ENCODE results near the gene CTBS.

Gene CTBS

DNA sequence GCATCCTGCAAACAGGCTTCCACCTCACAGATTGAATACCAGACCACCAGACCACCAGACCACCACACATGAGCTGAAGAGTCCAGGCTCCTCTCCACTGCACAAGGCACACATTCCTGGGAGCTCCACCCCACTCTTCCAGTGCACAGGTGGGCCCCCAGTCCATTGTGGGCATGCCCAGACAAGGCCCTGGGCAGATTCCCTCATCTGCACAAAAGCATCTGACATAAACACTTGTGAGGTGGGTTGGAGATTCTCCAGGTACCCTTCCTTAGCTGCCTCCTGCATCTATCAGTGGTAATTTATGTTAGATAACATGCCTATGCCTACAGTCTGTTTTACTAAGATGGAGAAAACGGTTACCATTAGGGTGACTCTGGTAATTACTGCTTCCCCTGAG is 11.6 kb upstream of the CTBS start:
- TF ChIP-seq ZFX (IDR thresholded peaks at IDR 0.05; ENCODE audit: borderline replicate concordance), result no peak
- TF ChIP-seq, protein P1, sequence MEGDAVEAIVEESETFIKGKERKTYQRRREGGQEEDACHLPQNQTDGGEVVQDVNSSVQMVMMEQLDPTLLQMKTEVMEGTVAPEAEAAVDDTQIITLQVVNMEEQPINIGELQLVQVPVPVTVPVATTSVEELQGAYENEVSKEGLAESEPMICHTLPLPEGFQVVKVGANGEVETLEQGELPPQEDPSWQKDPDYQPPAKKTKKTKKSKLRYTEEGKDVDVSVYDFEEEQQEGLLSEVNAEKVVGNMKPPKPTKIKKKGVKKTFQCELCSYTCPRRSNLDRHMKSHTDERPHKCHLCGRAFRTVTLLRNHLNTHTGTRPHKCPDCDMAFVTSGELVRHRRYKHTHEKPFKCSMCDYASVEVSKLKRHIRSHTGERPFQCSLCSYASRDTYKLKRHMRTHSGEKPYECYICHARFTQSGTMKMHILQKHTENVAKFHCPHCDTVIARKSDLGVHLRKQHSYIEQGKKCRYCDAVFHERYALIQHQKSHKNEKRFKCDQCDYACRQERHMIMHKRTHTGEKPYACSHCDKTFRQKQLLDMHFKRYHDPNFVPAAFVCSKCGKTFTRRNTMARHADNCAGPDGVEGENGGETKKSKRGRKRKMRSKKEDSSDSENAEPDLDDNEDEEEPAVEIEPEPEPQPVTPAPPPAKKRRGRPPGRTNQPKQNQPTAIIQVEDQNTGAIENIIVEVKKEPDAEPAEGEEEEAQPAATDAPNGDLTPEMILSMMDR (IDR thresholded peaks at IDR 0.05), result no peak
- H3K27ac ChIP-seq, result no peak overlapping the region

DNA sequence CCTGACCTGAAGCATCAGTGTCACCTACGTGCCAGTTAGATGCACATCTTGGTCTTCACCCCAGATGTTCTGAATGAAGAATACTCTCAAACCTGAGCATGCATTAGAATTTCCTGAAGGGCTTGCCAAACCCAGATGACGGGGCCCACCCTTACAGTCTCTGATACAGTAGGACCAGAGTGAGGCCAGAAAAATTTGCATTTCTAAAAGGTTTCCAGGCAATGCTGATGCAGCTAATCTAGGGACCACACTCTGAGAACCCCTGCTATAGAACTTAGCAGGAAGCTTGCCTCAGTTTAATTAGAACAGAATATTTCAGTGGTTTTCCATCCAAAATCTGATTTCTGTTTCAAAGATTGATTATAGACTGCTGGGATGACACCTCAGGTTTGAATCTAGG is 9.9 kb upstream of the CTBS start:
- TF ChIP-seq, protein P1 (IDR thresholded peaks at IDR 0.05), result no peak
- TF ChIP-seq ZFX (IDR thresholded peaks at IDR 0.05; ENCODE audit: borderline replicate concordance), result no peak
- H3K27ac ChIP-seq, result peak overlapping the region; percentile 59; the same call in 1 of the 2 replicates

- TF ChIP-seq, protein P1 (IDR thresholded peaks at IDR 0.05), result no peak
- no peak for TF ChIP-seq ZFX (IDR thresholded peaks at IDR 0.05; ENCODE audit: borderline replicate concordance)
- H3K27ac ChIP-seq, result peak overlapping the region; percentile 59
Observed at GRCh38 chr1:84583648-84584047, 9.4 kb upstream of the CTBS start.

DNA sequence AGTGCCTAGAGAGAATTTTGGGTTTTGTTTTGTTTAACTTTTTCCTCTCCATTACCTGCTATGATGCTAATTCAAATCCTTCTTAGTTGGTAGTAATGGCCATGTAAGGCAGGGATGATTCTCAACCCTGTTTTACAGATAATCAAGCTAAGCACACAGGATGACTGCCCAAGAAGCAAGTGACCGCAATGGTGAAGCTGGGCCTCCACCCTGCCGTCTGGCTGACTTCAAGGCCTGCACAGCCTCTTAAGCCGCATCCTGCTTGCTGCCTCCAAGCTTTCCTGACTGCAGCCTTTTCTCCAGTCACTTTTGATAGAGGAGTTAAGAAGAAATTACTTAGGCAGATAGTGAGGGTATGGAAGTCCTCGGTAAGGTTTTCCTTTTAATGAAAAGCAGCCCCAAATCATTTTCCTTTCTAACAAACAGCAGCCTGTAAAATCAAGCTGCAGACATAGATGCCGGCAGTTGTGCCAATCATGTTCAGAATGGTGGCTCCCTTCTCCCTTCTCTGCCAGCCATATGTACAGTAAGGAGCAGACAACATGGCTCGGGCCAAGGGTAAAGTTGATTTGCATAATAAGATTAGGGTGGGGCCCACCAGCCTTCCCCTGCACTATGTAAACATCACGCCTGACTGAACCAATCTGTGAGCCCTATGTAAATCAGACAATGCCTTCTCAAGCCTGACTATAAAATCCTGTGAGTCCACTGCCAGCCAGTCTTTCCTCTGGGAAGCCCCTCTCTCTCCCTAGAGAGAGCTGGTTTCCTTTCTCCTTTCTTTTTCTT is 8.8 kb upstream of the CTBS start:
- TF ChIP-seq, protein P1 (IDR thresholded peaks at IDR 0.05), result no peak
- no peak for TF ChIP-seq ZFX (IDR thresholded peaks at IDR 0.05; ENCODE audit: borderline replicate concordance)
- H3K27ac ChIP-seq, result peak overlapping the region; percentile 59

GRCh38 chr1:84581648-84582047 is 7.4 kb upstream of the CTBS start:
- no peak overlapping the region for H3K27ac ChIP-seq
- TF ChIP-seq, protein P1 (IDR thresholded peaks at IDR 0.05), result no peak
- TF ChIP-seq ZFX (IDR thresholded peaks at IDR 0.05; ENCODE audit: borderline replicate concordance), result no peak

GRCh38 chr1:84574936-84575335 is 696 bp upstream of the CTBS start:
- H3K27ac ChIP-seq, result peak overlapping the region; percentile 92; the same call in 1 of the 2 replicates
- no peak for TF ChIP-seq ZFX (IDR thresholded peaks at IDR 0.05; ENCODE audit: borderline replicate concordance)
- TF ChIP-seq, protein P1 (IDR thresholded peaks at IDR 0.05), result no peak

- peak overlapping the region; percentile 92 for H3K27ac ChIP-seq
- TF ChIP-seq ZFX (IDR thresholded peaks at IDR 0.05; ENCODE audit: borderline replicate concordance), result no peak
- TF ChIP-seq, protein P1 (IDR thresholded peaks at IDR 0.05), result no peak
Observed at GRCh38 chr1:84573481-84573966, 716 bp downstream of the CTBS start.
